Smooth muscle cell of the coronary artery (primary cell): ENCODE data around the gene TMEM139. TPM values are rescaled to one million over a fixed set of nuclear protein-coding genes. Genes with fewer than 3 reads are reported as not detected.

Experiments used
- total RNA-seq: library from RNA; depleted of rRNA; stranded (reverse); fragments of >200 nt; gene quantifications from 2 replicates; pipeline ENCODE4 v1.2.3, GENCODE V29; 2014; ENCODE audit warnings: low replicate concordance

The TMEM139 gene
- not detected in 2 replicates for total RNA-seq

GRCh38 chr7:143284591-143285469 is at the start of gene TMEM139:
Gene TMEM139 (plus strand): TSS chr7:143284958. CDS start chr7:143285958, 1,000 bp downstream.

GRCh38 chr7:143263266-143264195 is 21.2 kb upstream of the TMEM139 start, which contains the start of gene GSTK1:
Gene GSTK1 (plus strand): TSS chr7:143263441. CDS start chr7:143263514, 73 bp downstream.

GRCh38 chr7:143287935-143288826 is 3.4 kb downstream of the TMEM139 start, which contains the start of gene CASP2:
Gene CASP2 (plus strand): TSS chr7:143288351. CDS start chr7:143288456, 105 bp downstream.

GRCh38 chr7:143315776-143316175 is 31.0 kb downstream of the TMEM139 start, which contains the start of gene CLCN1:
Gene CLCN1 (plus strand): TSS chr7:143316111. CDS start chr7:143316213, 102 bp downstream.

Other genes with a start within 250 kb of the TMEM139 start
- not detected in 2 replicates for gene OR6V1, start 232.6 kb upstream of the TMEM139 start, total RNA-seq
- gene PIP, start 152.9 kb upstream of the TMEM139 start, total RNA-seq: not detected in 2 replicates
- 0.35 TPM in 1 of 2 replicates, not detected in the other for gene TAS2R39, start 101.5 kb upstream of the TMEM139 start, total RNA-seq
- gene TAS2R40, start 62.9 kb upstream of the TMEM139 start, total RNA-seq: not detected in 2 replicates
- gene GSTK1, start 21.5 kb upstream of the TMEM139 start, total RNA-seq: 39.1 and 72.5 TPM in 2 replicates
- gene CASP2, start 3.4 kb downstream of the TMEM139 start, total RNA-seq: 6.7 and 9.7 TPM in 2 replicates
- gene CLCN1, start 31.2 kb downstream of the TMEM139 start, total RNA-seq: not detected in 2 replicates
- gene FAM131B, start 77.8 kb downstream of the TMEM139 start, total RNA-seq: 0.98 and 2.7 TPM in 2 replicates
- 6.3 and 25.7 TPM in 2 replicates for gene ZYX, start 96.4 kb downstream of the TMEM139 start, total RNA-seq
- not detected in 2 replicates for gene EPHA1, start 123.9 kb downstream of the TMEM139 start, total RNA-seq
- not detected in 2 replicates for gene TAS2R60, start 158.5 kb downstream of the TMEM139 start, total RNA-seq
- gene TAS2R41, start 192.9 kb downstream of the TMEM139 start, total RNA-seq: not detected in 2 replicates